ENCODE data around the gene MED13L.
"Not testable (repeated sequence)": the region's sequence is repeated elsewhere in the genome, so short reads cannot be mapped to it uniquely, and the experiment has no call there.

The MED13L gene

DNA sequence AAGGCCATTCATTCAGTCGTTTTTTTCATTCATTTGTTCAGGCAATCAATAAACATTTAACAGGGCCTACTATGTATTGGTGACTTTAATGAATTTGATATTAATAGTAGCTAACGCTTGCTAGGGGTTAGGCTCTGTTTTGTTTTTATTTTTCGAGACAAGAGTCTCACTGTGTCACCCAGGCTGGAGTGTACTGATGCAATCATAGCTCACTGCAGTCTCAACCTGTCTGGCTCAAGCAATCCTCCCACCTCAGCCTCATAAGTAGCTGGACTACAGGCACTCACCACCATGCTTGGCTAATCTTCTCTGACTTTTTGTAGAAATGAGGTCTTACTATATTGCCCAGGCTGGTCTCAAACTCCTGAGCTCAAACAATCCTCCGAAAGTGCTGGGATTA lies 25.6 kb upstream of the MED13L start:
- no peak for DNase-seq

DNA sequence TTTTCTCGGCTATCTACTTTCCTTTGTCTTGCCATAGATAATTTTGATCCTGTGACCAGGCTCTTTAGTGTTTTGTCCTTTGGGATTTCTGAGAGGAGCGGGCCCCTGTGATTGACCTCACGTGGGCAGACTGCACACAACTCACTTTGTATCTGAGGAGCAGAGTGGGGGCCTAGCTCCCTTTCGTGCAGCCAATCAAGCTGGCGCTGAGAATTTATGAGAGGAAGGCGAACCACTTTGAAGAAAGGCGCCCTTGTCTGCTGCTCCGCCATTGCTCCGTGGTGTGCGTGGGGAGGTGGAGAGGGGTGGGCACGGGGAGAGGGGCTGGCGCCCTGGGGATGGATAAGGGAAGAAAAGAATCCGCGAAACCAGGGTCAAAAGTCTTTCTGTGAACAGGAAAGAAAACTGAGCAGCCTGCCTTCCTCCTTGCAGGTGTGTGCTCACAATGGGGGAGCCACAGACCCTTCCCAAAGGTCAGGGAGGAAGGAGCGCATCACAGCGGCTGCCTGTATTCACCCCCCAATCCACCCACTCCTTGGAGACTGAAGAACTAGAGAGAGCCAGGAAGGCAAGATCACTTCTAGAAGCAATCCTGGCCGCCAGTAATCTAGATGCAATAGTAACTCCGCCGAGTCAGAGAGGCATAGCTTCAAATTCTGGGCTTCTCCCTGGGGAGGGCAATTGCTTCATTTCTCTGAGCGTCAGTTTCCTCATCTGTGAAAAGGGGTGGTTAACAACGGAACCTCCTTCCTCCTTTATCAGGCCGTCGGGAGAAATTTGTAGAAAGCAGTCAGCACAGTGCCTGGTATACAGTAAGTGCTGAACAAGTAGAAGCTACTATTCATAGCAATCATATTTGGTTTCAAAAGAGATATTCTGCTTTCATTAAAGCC lies 24.9 kb upstream of the MED13L start:
- DNase-seq, result no peak

DNA sequence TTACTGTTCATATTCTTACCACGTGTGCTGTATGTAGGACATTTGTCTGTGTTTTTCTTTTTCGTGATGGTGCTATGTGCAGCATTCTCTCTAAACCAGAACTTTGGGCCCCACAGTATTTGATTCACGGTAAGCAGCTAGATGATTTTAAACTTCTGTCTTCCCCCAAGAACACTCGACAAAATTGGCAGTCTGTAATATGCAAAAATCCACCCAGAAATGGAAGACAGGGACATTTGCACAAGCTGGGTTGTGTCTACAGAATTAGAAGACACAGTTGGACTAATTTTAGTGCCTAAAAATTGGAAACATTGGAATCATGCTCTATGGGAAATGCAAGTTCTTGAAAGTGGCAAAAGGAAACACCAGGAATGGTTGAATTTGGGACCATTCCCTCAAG lies 24.1 kb upstream of the MED13L start:
- no peak for DNase-seq

DNA sequence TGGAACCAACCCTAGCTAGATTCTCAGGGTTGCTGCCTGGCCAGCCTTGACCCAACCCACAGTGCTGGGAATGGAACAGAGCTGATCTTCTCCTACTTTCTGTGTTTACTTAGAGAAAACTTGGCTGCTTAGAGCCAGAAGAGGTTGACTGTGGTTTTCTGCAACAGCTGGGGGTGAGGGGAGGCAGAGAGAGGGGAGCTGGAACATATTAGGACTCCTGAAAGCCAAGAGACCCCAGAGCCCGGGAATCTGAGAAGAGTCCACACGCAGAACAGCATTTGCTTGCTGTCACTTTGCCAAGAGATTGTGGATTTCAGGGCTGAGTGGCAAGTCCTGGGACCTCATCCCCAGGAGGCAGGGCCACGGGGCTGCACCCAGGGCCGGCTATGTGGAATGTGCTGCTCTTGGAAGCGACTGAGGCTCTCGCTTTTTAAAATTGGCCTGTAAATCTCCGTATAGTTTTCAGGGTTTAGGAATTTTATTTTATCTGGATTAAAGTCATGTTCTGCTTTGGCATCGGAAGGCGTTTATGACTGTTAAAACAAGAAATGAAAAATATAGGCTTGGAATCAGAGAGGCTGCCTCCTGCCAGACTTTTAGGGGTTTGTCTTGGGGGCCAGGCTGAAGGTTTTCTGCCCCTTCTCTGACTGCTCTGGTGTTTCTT lies 22.3 kb upstream of the MED13L start:
- DNase-seq, result no peak

DNA sequence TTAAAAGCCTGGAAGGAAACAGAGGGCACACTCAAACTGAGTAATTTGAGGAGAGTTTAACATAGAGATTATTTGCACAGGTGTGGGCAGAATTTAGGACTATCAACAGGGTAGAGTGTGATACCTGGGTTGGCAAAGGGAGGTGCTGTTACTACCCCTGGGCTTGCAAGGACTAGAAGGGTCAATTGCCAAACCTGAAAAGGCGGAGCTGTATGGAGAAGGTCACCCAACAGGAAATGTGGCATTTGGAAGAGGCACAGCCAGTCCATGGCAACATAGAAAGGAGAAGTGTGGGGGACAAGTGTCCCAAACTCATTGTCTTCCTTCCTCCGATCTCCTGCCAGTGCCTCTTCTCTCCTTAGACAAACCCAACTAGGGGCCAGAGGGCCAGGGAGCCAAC lies 21.6 kb upstream of the MED13L start:
- no peak for DNase-seq

DNA sequence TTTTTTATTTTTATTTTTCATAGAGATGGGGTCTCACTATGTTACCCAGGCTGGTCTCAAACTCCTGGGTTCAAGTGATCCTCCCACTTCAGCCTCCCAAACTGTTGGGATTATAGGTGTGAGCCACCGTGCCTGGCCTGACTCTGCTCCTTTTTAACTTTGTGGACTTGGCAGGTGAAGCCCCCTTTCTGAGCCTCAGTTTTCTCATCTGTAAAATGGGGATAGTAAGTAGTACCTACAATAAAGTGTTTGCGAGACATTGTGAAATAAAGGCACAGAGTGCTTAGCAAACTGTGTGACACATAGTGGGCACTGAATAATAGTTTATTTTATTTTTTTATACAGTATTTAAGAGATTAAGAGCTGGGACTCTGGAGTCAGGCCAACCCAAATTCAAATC lies 21.1 kb upstream of the MED13L start:
- no peak for DNase-seq

DNA sequence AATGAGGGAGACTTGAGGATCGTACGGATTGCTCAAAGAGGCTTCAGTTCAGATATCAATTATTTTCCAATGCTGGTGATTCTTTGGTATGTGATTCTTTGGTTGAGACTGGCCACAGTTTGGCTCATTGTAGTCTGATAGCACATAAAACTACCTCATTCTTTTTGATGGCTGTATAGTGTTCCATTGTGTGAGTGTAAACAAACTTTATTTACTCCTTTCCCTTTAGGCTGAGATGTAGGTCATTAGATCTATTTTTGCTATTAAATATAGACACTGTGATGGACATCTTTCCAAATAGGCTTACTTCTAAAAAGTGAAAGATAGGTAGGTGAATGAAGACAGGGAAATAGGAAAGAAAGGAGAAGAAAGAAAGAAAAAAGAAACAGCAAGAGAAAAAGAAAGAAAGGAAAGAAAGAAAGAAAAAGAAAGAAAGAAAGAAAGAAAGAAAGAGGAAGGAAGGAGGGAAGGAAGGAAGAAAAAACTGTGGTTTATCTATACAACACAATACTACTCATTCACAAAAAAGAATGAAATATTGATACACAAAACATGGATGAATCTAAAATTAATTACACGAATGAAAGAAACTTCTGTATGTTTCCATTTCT lies 19.8 kb upstream of the MED13L start:
- DNase-seq, result no peak

DNA sequence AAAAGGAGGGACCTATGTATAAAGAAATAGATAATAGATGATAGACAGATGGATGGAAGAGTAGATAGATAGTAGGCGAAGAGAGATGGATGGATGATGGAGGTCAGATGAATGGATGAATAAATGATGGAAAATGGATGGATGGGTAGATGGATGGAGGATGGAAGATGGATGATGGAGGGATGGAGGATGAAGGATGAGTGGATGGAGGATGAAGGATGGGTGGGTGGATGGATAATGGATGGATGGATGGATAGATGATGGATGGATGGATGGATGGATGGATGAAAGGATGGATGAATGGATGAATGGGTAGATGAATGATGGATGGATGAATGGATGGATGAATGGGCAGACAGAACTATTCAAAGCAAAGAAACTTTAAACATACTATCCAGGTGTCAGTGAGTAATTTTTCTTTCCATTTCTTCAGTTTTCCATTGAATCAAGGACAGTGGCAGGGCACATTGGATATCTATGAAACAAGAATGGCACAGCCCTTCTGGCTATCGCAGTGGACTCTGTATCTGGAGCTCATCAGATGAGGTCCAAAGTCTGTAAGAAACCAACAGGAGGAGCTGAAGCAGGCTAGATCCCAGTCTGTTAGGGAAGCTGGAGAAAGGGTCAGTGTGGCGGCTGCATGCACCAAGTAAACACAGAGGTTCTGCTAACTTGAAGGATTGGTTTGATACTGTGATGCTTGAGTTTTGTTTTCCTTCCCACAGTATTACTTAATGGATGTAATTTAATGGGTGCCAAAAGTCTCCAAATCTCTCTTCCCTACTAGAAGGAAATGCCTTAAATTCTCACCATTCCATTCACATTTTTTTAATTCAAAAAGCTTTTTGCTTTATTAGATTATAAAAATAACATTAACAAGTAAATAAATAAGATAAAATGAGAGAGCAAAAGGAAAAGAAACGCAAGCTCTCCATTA lies 18.1 kb upstream of the MED13L start:
- DNase-seq, result no peak

DNA sequence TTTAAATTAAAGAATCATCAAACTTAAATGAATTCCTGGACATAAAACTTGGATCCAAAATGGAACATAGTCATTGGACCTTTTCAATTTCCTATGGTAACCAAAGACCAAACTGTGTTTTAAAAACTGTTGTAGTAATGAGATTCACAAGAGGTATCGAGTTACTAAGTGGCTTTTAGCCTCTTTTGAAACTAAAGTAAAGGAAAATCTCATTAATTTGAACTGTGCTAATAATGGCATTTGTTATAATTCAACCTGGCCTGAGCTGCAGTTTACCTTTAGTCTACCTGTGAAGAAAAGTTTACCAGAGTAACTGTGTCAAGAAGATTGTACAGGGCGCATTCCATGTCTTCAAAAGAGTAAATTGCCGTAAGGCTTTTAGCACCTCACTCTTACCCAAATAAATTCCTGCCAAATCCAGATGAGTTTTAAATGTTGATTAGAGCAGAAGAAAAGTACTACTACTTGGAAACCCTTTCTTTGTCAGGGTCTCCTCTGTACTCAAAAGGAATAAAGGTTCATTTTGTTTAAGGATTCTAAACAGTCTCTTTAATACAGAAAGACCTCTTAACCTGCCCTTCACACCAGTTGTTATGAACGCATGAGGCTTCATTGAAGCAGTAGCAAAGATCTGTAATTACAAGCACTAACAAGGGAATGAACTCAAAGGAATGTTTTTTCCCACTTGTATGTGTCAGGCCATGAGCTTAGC lies 17.1 kb upstream of the MED13L start:
- DNase-seq, result no peak

DNA sequence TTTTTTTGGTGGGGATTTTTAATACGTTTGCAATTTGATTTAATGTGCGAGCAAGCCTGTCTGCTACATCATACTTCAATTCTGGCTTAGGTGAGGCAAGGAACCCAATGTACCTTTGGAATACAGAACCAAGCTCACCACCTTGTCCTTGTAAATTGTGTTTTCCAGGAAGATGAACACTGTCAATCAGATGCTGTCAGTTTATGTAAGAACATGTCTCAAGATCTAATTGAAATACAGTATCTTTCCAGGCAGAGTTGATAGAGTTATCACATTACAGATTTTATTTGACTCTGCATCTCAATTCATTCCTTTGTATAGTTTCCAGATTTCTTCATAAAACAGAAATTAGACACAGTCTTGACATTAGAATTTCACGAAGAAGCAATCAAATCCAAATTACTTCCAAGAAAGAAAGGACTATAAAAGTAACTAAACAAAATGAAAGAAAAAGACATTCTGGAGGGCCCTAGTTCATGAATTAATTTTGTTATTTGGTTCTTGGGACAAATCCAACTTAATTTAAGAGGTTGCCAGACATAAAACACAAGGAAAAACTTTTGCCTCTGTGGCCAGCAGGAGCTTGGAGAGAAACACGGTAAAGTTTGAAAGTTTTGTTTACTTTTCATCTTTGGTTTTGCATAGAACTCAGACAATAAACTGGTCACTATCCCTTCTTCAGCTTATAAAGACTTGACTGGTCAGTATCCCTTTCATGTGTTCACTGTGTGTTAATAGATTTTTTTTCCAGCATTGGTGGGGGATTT lies 16.4 kb upstream of the MED13L start:
- no peak for DNase-seq

DNA sequence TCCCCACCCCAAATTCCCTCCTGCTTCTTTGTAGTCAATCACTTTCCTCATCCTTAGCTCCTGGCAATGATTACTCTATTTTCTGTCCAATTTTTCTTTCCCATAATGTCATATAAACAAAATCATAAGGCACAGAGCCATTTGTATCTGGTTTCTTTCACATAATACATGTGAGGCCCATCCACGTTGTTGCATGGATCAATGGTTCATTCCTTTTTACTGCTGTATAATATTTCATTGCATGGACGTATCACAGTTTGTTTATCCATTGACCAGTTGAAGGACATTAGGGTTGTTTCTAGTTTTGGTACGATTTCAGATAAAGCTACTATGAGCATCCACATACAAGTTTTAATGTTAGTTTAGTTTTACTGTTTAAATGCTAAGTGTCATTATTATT lies 13.7 kb upstream of the MED13L start:
- no peak for DNase-seq

DNA sequence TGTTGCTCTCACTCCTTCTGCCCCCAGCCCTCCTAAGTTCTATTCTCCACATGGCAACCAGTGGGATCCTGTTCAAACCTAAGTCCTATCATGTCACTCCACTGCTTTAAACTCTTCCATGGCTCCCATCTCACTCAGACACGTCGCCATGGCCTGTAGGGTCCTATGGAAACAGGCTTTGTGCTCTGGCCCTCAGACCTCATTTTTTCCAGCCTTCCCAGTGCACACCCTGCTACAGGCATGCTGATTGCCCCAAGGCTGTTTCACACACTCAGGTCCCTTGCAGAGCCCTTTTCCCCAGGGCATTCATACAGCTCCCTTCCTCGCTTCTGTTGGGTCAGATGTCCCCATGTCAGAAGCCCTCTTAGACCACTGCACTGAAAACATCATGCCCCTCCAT lies 11.2 kb upstream of the MED13L start:
- DNase-seq, result no peak

DNA sequence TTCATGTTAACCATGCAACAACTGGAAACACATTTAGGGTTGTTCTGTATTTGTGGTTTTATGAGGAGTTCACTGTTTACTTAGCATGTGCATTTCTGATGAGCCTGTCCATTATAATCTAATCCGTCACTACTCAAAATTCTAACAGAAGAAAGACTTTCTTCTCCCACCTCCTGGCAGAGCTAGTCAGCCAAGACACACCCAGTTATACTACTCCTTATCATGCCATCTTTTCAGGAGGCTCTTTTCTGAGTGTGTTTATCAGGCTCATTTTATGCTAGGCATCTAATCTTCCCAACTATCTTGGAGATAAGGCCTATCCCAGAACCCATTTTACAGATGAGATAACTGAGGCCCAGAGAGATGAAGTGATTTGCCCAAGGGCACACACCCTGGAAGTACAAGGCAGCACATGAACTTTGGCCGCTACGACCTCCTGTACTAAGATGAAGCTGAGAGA lies 10.4 kb upstream of the MED13L start:
- no peak for DNase-seq

DNA sequence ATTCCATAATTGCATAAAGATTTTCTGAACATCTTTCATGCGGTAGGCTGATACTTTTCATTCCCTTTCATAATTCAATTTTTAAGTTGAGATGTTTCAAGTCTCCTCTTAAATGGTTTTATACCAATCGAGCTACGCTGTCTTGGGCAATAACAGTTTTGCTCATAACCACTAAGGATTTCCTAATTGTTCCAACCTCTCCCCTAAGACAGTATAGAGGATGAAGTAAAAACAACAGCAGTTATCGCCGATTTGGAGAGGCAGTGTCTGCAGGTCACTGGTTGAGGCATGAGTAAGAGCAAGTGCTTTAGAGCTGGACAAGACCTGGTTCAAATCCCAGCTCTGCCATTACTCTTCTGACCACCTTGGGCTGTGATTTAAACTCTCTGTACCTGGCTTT lies 6.9 kb upstream of the MED13L start:
- no peak for DNase-seq

DNA sequence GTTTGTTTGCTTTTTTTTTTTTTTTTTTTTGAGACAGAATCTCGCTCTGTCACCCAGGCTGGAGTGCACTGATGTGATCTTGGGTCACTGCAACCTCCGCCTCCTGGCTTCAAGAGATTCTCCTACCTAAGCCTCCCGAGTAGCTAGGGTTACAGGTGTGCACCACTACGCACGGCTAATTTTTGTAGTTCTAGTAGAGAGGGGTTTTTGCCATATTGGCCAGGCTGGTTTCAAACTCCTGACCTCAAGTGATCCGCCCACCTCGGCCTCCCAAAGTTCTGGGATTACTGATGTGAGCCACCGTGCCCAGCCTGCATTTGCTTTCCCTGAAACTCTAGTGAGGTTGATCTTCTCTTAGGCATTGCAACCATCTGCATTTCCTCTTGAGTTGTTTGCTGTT lies 6.4 kb upstream of the MED13L start:
- DNase-seq, result not testable (repeated sequence)

DNA sequence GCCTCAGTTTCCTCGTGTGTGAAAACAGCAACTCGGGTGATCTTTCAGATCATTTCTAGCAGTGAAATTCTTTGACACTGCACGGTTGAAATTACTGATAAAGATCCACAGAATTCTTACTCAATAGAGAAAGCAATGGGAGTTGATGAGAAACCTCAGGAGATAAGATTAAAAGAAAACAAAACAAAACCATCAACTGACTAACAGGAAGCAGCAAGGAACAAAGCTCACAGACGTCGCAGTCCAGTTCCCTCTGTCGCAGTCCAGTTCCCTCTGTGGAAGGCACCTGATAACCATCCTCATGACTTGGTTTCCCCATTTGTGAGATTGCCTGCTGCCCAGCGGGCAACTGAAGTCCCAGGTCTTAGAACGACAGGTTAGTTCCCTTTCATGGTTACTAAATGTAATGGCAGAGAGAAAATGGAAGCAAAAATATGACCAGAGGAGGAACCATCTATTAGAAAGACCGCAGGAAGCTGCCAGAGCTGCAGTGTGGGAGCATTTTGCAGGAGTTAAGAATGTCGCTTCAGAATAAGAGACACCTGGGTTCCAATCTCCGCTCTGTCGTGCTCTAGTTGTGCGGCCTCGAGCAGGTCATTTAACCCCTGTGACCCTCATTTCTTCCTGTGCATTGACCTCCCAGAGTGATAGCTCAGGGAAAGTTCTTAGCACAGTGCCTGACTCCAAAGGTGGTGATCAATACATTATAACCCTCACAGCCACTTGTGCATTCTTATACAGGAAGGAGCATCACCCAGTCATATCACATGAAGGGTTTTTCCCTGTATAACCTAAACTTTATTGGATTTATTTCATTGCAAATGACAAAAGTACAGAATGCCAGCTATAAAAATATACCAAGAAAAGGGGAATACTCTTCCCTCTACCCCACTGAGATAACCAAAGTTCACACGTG lies 5.1 kb upstream of the MED13L start:
- DNase-seq, result no peak

DNA sequence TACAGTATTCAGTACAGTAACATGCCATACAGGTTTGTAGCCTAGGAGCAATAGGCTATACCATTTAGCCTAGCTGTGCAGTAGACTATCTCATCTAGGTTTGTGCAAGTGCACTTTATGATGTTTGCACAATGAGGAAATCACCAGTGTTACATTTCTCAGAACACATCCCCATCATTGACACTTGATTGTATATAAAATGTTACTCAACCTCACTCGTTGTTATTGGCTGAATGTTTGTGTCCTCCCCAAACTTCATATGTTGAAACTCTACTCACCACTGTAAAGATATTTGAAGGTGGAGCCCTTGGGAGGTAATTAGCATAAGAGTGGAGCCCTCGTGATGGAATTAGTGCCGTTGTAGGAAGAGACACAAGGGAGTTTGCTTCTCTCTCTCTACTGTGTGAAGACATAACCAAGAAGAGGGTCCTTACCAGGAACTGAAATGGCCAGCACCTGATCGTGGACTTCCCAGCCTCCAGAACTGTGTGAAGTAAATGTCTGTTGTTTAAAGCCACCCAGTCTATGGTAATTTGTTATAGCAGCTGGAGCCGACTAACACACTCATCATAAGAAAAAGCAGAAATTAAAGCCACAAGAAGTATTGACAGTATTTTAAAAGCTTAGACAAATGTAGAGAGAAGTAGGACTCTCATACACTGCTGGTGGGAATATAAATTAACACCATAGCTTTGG lies 3.2 kb upstream of the MED13L start:
- no peak for DNase-seq

DNA sequence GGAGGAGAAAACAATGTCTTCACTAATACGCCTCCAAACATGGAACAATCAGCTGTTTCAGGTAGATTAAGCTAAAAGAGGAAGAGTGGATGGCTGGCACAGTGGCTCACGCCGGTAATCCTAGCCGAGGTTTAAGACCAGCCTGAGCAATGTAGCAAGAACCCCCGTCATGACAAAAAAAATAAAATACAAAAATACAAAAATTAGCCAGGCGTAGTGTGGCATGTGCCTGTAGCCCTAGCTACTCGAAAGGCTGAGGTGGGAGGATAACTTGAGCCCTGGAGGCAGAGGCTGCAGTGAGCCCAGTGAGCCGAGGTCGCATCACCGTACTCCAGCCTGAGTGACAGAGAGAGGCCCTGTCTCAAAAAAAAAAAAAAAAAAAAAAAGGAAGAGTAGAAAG lies 1.2 kb upstream of the MED13L start:
- no peak for DNase-seq

DNA sequence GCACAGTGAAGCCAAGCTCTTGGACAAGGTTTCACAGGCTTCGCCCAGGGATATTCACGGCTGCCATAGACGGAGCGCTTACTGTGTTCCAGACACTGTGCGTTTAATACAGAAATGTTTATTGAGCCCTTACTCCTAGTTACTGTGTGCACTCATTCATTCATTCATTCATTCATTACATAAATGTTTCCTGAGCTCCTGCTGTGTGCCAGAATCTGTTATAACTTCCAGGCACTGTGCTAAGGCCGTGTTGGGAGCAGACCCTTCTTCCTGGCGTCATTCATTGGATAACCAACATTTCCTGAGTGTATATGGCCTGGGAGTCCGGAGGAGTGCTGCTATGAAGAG lies 760 bp upstream of the MED13L start:
- DNase-seq, result no peak

All from NCI-H2171 (cell line).